Measurements from ENCODE around the gene LINGO3. TPM values are rescaled to one million over a fixed set of nuclear protein-coding genes. Genes with fewer than 3 reads are reported as not detected.
"Not testable (repeated sequence)": the region's sequence is repeated elsewhere in the genome, so short reads cannot be mapped to it uniquely, and the experiment has no call there.

Gene LINGO3, protein sequence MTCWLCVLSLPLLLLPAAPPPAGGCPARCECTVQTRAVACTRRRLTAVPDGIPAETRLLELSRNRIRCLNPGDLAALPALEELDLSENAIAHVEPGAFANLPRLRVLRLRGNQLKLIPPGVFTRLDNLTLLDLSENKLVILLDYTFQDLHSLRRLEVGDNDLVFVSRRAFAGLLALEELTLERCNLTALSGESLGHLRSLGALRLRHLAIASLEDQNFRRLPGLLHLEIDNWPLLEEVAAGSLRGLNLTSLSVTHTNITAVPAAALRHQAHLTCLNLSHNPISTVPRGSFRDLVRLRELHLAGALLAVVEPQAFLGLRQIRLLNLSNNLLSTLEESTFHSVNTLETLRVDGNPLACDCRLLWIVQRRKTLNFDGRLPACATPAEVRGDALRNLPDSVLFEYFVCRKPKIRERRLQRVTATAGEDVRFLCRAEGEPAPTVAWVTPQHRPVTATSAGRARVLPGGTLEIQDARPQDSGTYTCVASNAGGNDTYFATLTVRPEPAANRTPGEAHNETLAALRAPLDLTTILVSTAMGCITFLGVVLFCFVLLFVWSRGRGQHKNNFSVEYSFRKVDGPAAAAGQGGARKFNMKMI
- total RNA-seq, result 0.23 and 0.41 TPM in 2 replicates

GRCh38 chr19:2308114-2308556, at the start of gene LINGO3:
LINGO3 (minus strand) TSS chr19:2308154; CDS start chr19:2291776, 16,378 bp downstream.
- intact Hi-C loops (cut with micrococcal nuclease), result no loop called here

DNA sequence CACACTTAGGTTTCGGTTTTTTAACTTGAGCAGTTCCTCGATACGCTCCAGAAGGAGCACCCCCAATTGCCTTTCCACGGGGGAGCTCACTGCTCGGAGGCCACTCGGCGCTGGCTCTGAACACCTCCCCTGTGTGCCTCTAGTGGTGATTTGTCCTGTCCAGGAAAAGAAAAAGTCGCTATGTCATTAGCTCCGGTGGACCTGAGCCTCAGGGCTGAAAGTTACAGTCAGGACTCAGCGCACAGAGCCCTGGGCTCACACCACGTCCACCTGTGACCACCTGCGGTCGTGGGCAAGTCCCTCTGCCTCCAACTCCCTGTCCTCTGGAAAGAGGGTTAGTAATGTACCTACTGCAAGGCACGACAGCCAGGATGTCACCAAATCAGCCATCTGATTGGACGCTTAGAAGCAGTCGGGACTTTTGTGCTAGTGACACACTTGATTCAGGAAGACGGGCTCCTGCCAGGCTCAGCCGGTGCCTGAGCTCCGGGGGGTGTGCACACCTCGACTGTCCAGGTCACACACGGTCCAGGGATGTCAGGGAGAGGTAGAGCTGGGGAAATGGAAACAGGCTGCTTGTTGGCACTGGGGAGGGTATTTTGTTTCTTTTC, 48.2 kb upstream of the LINGO3 start:
- intact Hi-C loops (cut with micrococcal nuclease), result no loop called here

GRCh38 chr19:2355168-2356035, 47.4 kb upstream of the LINGO3 start:
- intact Hi-C loops (cut with micrococcal nuclease), result no loop called here

DNA sequence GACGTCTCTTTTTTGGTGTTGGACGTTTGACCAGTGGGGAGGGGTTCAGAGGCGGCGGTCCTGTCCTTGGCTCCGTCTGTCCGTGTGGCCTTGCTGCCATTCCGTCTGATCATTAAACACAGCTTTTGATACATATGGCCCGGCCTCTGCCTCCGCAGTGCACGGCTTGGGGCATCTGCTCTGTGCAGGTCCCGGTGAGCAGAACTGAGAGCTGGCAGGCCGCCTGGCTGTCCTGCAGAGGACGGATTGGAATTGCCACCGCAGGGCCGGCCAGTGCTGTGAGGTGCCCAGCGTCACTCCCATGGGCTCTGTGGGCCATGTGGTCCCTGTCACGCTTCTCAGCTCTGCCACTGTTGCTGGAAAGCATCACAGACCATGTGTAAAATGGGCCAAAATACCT, 46.7 kb upstream of the LINGO3 start:
- intact Hi-C loops (cut with micrococcal nuclease), result no loop called here

GRCh38 chr19:2353887-2354592, 46.1 kb upstream of the LINGO3 start:
- intact Hi-C loops (cut with micrococcal nuclease), result no loop called here

DNA sequence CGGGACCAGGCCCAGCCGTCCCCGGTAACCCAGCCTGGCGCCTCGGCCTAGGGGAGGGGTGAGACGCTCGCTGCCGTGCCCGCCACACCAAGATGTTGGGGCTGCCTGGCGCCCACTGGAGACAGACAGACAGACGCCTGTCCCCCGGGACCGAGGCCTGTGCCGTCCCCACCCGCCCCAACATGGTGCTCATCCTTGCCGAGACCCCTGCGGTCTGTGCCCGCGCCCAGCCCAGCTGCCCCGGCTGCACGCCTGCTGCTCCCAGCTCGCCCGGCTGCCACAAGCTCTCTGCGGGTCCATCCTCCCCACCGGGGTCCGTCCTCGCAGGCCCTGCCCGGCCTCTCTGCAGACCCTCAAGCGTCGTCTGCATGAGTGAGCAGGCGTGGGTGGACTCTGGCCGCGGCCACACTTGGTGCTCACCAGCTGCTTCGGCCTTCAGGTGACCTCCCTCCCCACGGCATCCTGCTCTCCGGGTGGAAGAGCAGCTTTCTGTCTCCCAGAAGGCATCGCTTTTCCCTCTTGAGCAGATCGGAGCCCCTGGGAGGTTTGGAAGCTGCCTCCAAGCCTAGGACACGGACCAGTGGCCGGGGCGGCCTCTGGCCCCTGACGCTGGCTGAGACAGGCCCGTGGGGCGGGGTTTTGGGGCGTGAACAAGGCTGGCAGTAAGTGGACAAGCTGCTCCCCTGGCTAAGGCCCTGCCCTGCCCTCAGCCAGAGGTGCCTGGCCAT, 45.4 kb upstream of the LINGO3 start:
- intact Hi-C loops (cut with micrococcal nuclease), result no loop called here

DNA sequence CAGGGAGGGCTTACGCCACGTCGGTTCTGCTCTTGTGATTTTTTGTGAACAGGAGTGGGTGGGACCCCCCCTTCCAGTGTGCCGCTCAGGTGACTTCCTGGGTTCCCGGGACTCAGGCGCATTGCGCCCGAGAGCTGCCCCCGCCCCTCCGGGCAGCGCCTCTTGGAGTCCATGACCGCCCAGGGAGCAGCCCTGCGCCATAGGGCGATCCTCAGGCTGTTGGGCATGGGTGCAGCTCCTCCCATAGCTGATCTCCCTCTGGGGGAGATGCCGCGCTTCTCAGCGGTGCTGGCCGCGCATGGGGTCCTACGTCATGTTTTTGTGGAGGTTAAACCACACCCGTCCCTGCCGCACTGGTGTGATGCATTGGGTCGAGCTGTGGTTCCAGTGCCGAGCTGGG, 44.2 kb upstream of the LINGO3 start:
- intact Hi-C loops (cut with micrococcal nuclease), result no loop called here

DNA sequence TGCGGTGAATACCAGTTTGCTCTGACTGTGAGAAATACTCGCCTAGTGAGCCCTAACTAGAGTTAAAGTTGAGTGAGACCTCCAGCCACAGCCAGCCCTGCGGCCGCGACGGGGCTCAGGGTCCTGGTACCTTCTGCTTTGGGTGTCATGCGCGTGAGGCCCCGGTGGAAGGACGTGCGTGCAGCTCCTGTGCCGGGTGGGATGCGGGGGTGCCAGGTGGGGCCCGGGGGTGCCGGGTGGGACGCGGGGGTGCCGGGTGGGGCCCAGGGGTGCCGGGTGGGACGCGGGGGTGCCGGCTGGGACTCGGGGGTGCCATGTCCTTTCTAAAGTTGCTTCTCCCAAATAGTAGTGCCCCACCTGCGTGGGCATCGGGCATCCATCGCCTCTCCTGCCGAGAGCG, 43.6 kb upstream of the LINGO3 start:
- intact Hi-C loops (cut with micrococcal nuclease), result no loop called here

- intact Hi-C loops (cut with micrococcal nuclease), result no loop called here
Measured at GRCh38 chr19:2350656-2351055, 42.7 kb upstream of the LINGO3 start.

- intact Hi-C loops (cut with micrococcal nuclease), result not testable (repeated sequence)
Measured at GRCh38 chr19:2349818-2350217, 41.9 kb upstream of the LINGO3 start.

DNA sequence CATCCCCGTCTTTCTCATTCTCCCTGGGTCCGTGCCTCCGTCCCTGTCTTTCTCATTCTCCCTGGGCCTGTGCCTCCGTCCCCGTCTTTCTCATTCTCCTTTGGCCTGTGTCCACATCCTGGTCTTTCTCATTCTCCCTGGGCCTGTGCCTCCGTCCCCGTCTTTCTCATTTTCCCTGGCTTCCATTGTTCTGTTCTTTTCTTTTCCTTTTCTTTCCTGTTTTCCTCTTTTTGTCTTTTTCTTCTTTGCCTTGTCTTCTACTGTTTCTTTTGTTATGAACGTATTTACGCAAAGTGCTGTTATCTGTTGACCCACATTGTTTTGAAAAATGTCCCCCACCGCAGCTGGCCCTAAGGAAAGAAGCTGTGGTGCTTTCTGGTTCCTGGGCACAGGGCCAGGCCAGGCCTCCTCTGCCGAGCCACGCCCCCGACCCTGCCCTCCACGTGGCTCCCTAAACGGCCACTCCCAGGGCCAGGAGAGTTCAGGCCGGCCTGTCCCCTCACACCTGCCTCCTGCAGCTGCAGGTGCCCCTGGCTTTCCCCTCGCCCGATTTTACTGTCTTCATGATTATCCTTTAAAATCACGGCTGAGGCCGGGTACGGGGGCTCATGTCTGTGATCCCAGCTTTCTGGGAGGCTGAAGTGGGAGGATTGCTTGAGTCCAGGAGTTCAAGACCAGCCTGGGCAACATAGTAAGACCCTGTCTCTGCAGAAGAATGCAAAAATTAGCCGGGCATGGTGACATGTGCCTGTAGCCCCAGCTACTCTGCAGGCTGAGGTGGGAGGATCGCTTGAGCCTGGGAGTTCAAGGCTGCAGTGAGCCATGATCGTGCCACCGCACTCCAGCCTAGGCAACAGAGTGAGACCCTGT, 38.1 kb upstream of the LINGO3 start:
- intact Hi-C loops (cut with micrococcal nuclease), result no loop called here

DNA sequence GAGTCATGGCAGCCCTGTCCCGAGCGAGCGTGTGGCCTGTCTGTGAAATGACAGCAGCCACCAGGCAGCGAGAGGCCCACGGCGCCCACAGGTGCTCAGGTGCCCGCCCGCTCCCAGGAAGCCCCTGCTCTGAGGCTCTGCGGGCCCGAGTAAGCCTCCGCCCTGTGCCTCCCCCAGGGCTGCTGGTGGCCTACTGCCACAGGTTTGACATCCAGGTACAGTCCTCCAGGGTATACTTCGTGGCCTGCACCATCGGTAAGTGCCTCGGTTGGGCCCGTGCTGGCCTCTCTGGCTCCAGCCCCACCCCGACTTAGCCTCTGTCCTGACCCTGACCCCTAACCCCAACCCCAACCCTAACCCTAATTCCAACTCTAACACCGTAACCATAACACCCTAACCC, 37.1 kb upstream of the LINGO3 start:
- intact Hi-C loops (cut with micrococcal nuclease), result no loop called here

DNA sequence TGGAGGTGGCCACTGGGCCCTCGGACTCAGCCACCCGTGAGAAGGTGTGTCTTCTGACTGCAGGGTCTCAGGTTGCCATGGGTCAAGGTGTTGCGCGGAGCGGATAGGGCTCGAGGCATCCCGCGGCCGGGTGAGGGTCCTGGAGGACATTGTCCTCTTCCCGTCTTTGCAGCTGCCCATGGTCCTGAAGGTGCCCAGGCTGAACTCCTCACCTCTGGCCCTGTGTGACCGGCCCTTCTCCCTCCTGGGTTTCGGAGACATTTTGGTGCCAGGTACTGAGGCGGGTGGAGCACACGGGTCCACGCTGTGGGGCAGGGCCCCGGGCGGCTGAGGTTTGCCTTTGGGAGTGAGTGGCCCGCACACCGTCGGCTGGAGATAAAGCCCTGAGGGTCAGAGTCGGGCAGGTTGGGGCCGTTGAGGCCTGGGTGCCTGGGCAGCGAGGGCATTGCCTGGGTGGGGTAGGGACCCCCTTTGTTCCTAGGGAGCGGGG, 36.5 kb upstream of the LINGO3 start:
- intact Hi-C loops (cut with micrococcal nuclease), result no loop called here

- intact Hi-C loops (cut with micrococcal nuclease), result no loop called here
Measured at GRCh38 chr19:2343289-2343982, 35.5 kb upstream of the LINGO3 start.

- intact Hi-C loops (cut with micrococcal nuclease), result no loop called here
Measured at GRCh38 chr19:2342656-2343288, 34.8 kb upstream of the LINGO3 start.

DNA sequence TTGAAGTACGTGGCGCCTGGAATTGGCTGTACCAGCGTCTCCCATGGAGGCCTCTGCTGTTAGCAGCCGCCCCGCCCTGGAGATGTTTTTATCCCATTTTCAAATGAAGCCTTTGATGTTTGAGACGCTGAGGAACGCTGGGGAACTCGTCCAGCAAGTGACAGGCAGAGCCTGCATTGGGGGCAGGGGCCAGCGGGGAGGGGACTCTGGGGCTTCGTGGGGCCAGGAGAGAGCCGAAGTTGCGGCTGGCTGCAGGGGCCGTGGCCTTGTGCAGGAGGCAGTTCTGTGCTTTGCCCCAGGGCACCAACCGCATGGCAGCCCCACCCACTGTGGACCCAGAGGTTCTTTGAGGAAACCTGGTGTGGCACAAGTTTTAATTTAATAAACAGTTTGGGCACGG, 34.0 kb upstream of the LINGO3 start:
- intact Hi-C loops (cut with micrococcal nuclease), result no loop called here

- intact Hi-C loops (cut with micrococcal nuclease), result no loop called here
Measured at GRCh38 chr19:2341244-2341751, 33.3 kb upstream of the LINGO3 start.

All from T-helper 2 cell treated with Interferon-gamma antibody and Interleukin-4, amounts not matched to agents 100 ng/mL and 5 ng/mL, for 36 hours (primary cell).